Activated CD8-positive, alpha-beta T cell treated with anti-CD3 and anti-CD28 coated beads for 36 hours (primary cell): Measurements from ENCODE around the gene HES3. TPM values are rescaled to one million over a fixed set of nuclear protein-coding genes. Genes with fewer than 3 reads are reported as not detected.
"Not testable (repeated sequence)": the region's sequence is repeated elsewhere in the genome, so short reads cannot be mapped to it uniquely, and the experiment has no call there.

Source experiments
- ATAC-seq: fragments of 200-7000 bp; cut with Tn5 transposase; one replicate; pipeline ENCODE4 v1.10.0; 2021; ENCODE audit warnings: mild to moderate bottlenecking, moderate library complexity
- CTCF ChIA-PET: fragments of 350-600 bp; sonication (Branson Sonifier 250); formaldehyde crosslinking; loops from one replicate; lab custom pipeline; 2021; ENCODE audit warnings: antibody characterized with exemption; lab: Charles Lee
- POLR2A ChIA-PET: fragments of 350-600 bp; sonication (Branson Sonifier 250); formaldehyde crosslinking; loops from one replicate; lab custom pipeline; 2021; ENCODE audit warnings: antibody characterized with exemption; lab: Charles Lee
- DNase-seq: peaks from one replicate; pipeline ENCODE4 v3.0.0-alpha.2; 2020
- H3K27ac Mint-ChIP-seq: one replicate; pipeline ENCODE4 v1.8.0; 2021; ENCODE audit warnings: mild to moderate bottlenecking, mixed read lengths
- H3K27me3 Mint-ChIP-seq: one replicate; pipeline ENCODE4 v1.8.0; 2021; ENCODE audit warnings: mixed read lengths
- H3K36me3 Mint-ChIP-seq: one replicate; pipeline ENCODE4 v1.8.0; 2021; ENCODE audit warnings: low read depth, mixed read lengths
- H3K4me1 Mint-ChIP-seq: one replicate; pipeline ENCODE4 v1.8.0; 2021; ENCODE audit warnings: low read depth, mixed read lengths
- H3K4me3 Mint-ChIP-seq: one replicate; pipeline ENCODE4 v1.8.0; 2021; ENCODE audit warnings: mild to moderate bottlenecking, moderate library complexity, mixed read lengths
- H3K9me3 Mint-ChIP-seq: one replicate; pipeline ENCODE4 v1.8.0; 2021; ENCODE audit warnings: mixed read lengths
- CTCF ChIP-seq: fragments of 200-600 bp; IDR thresholded peaks from one replicate; pipeline ENCODE4 v1.8.0; 2022; ENCODE audit warnings: antibody characterized with exemption, mild to moderate bottlenecking
- intact Hi-C: fragments of 100-400 bp; cut with micrococcal nuclease; formaldehyde crosslinking; loops from one replicate; pipeline ENCODE4 v1.10.0; 2022
- total RNA-seq, 2 experiments: library from RNA; stranded (reverse); gene quantifications; one replicate each; pipeline ENCODE4 v1.2.3, GENCODE V29; 2021

Gene HES3
- total RNA-seq, 2 experiments from 2014 or later = not detected

- Mint-ChIP-seq H3K4me1 (peaks cover 10% of the 10 kb centered on the region), H3K27ac (no peak overlapping the region), H3K9me3 (no peaks in the 10 kb centered on the region), H3K36me3 (no peaks in the 10 kb centered on the region), H3K27me3 (peaks cover 30% of the 10 kb centered on the region), H3K4me3 (no peak overlapping the region)
- POLR2A ChIA-PET = no interaction called here
- TF ChIP-seq CTCF = no peak
- CTCF ChIA-PET = interaction anchor here (1.2 to 1.5 kb wide), 3 partner anchors 11 to 21 kb away, joined by 3 read pairs; no protein-coding TSS in a partner anchor
- intact Hi-C loops = no loop called here
- ATAC-seq (no peak), DNase-seq (no peak)
These were observed 33.2 kb upstream of the HES3 start for GRCh38 chr1:6210591-6211355.

GRCh38 chr1:6211731-6212130 is 32.2 kb upstream of the HES3 start:
- H3K9me3 Mint-ChIP-seq = no peaks in the 10 kb centered on the region
- no peak overlapping the region for H3K27ac Mint-ChIP-seq
- no peak overlapping the region for H3K4me3 Mint-ChIP-seq
- peaks cover 28% of the 10 kb centered on the region for H3K27me3 Mint-ChIP-seq
- ATAC-seq = no peak
- intact Hi-C loops = no loop called here
- no peaks in the 10 kb centered on the region for H3K36me3 Mint-ChIP-seq
- POLR2A ChIA-PET = no interaction called here
- no peak for DNase-seq
- TF ChIP-seq CTCF = no peak
- CTCF ChIA-PET = no interaction called here
- peaks cover 10% of the 10 kb centered on the region for H3K4me1 Mint-ChIP-seq

- no peak overlapping the region for H3K4me3 Mint-ChIP-seq
- no peak overlapping the region for H3K27ac Mint-ChIP-seq
- H3K27me3 Mint-ChIP-seq = peaks cover 24% of the 10 kb centered on the region
- ATAC-seq (no peak), DNase-seq (no peak)
- intact Hi-C loops = no loop called here
- H3K9me3 Mint-ChIP-seq = no peaks in the 10 kb centered on the region
- peaks cover 8% of the 10 kb centered on the region for H3K4me1 Mint-ChIP-seq
- ChIA-PET CTCF (no interaction called here), POLR2A (no interaction called here)
- TF ChIP-seq CTCF = no peak
- H3K36me3 Mint-ChIP-seq = no peaks in the 10 kb centered on the region
These were observed 31.6 kb upstream of the HES3 start for GRCh38 chr1:6212193-6212959.

GRCh38 chr1:6218375-6219164 is 25.4 kb upstream of the HES3 start:
- ChIA-PET CTCF (interaction anchor here (0.8 kb wide), 1 partner anchor 13 kb away, joined by 3 read pairs; the partner anchor contains the start of gene RNF207), POLR2A (no interaction called here)
- Mint-ChIP-seq H3K27ac (no peak overlapping the region), H3K36me3 (peaks cover 5% of the 10 kb centered on the region), H3K4me3 (no peak overlapping the region), H3K27me3 (peaks cover 4% of the 10 kb centered on the region), H3K9me3 (no peaks in the 10 kb centered on the region), H3K4me1 (no peaks in the 10 kb centered on the region)
- intact Hi-C loops = no loop called here
- DNase-seq = no peak
- no peak for ATAC-seq
- TF ChIP-seq CTCF = no peak

- CTCF ChIA-PET, DNase-seq, ATAC-seq, H3K9me3 Mint-ChIP-seq, intact Hi-C loops, H3K4me1 Mint-ChIP-seq, H3K27me3 Mint-ChIP-seq, H3K27ac Mint-ChIP-seq, H3K4me3 Mint-ChIP-seq: not testable (repeated sequence)
- POLR2A ChIA-PET = interaction anchor here (1.4 kb wide), 2 partner anchors 22 to 34 kb away, joined by 3 read pairs; no protein-coding TSS in a partner anchor
- peaks cover 13% of the 10 kb centered on the region for H3K36me3 Mint-ChIP-seq
These were observed 24.3 kb upstream of the HES3 start for GRCh38 chr1:6219641-6220040.
